Kidney epithelial cell (primary cell): ENCODE measurements around the gene STK39. TPM values are rescaled to one million over a fixed set of nuclear protein-coding genes. Genes with fewer than 3 reads are reported as not detected.

Source experiments
- DNase-seq: peaks from one replicate; pipeline ENCODE4 v3.0.0-alpha.2; 2010; ENCODE audit warnings: low read depth
- H3K27me3 ChIP-seq: 2 replicates; pipeline ENCODE4 v1.6.0; 2011; ENCODE audit warnings: low read length; ENCODE audit not compliant: control insufficient read depth, insufficient read depth
- H3K36me3 ChIP-seq: 2 replicates; pipeline ENCODE4 v1.5.1; 2011; ENCODE audit warnings: low read length; ENCODE audit not compliant: control insufficient read depth, insufficient read depth
- H3K4me3 ChIP-seq: 2 replicates; pipeline ENCODE4 v1.5.1; 2011; ENCODE audit warnings: low read depth, mild to moderate bottlenecking, control low read depth, low read length
- CTCF ChIP-seq: IDR thresholded peaks from 2 replicates; pipeline ENCODE4 v1.5.1; 2011; ENCODE audit warnings: mild to moderate bottlenecking, moderate library complexity, low read length, control low read depth, inconsistent platforms; ENCODE audit not compliant: insufficient read depth, poor library complexity, severe bottlenecking
- total RNA-seq: library from RNA; depleted of rRNA; stranded (reverse); fragments of >200 nt; gene quantifications from 2 replicates; pipeline ENCODE4 v1.2.3, GENCODE V29; 2015

STK39 gene
- total RNA-seq, 1 donor from 2014 or later = 30.1 TPM

- no peaks in the 10 kb centered on the region for H3K27me3 ChIP-seq
- H3K36me3 ChIP-seq = no peaks in the 10 kb centered on the region
- TF ChIP-seq CTCF = no peak
- no peak overlapping the region for H3K4me3 ChIP-seq
- DNase-seq = no peak
These were observed 314.1 kb downstream of the STK39 start for GRCh38 chr2:167933097-167933814.

- TF ChIP-seq CTCF = no peak
- Histone ChIP-seq H3K4me3 (no peak overlapping the region), H3K27me3 (no peaks in the 10 kb centered on the region), H3K36me3 (no peaks in the 10 kb centered on the region)
- DNase-seq = no peak
These were observed 315.2 kb downstream of the STK39 start for GRCh38 chr2:167932123-167932693.

- H3K27me3 ChIP-seq = no peaks in the 10 kb centered on the region
- no peak overlapping the region for H3K4me3 ChIP-seq
- no peak for TF ChIP-seq CTCF
- no peaks in the 10 kb centered on the region for H3K36me3 ChIP-seq
- no peak for DNase-seq
These were observed 317.9 kb downstream of the STK39 start for GRCh38 chr2:167929484-167929883.

GRCh38 chr2:167928434-167928833 is 319.0 kb downstream of the STK39 start:
- Histone ChIP-seq H3K4me3 (no peak overlapping the region), H3K36me3 (no peaks in the 10 kb centered on the region), H3K27me3 (no peaks in the 10 kb centered on the region)
- no peak for TF ChIP-seq CTCF
- DNase-seq = no peak

- Histone ChIP-seq H3K4me3 (no peak overlapping the region), H3K27me3 (no peaks in the 10 kb centered on the region), H3K36me3 (no peaks in the 10 kb centered on the region)
- no peak for TF ChIP-seq CTCF
- DNase-seq = no peak
These were observed 321.6 kb downstream of the STK39 start for GRCh38 chr2:167925758-167926157.

- H3K4me3 ChIP-seq = no peak overlapping the region
- no peaks in the 10 kb centered on the region for H3K27me3 ChIP-seq
- no peak for TF ChIP-seq CTCF
- H3K36me3 ChIP-seq = no peaks in the 10 kb centered on the region
- no peak for DNase-seq
These were observed 322.8 kb downstream of the STK39 start for GRCh38 chr2:167924556-167924955.
